SK-N-SH (cell line): ENCODE measurements around the gene MAPK13. TPM values are rescaled to one million over a fixed set of nuclear protein-coding genes. Genes with fewer than 3 reads are reported as not detected.

Source experiments
- CTCF ChIA-PET: fragments of 300-600, 350-600 bp; formaldehyde crosslinking; extraction: SDS; loops from one replicate; lab custom pipeline; 2021; lab: Yijun Ruan, JAX
- POLR2A ChIA-PET: fragments of 350-600 bp; sonication (Branson Sonifier 250); formaldehyde crosslinking; extraction: SDS; loops from one replicate; lab custom pipeline; 2020; ENCODE audit warnings: antibody characterized with exemption, inconsistent platforms; lab: Yijun Ruan, JAX
- DNase-seq: peaks from one replicate; pipeline ENCODE4 v3.0.0; 2012
- H2AFZ ChIP-seq: fragments of 200-600 bp; sonication (generic); 2 replicates; pipeline ENCODE4 v1.8.1; 2016; ENCODE audit warnings: antibody characterized with exemption, mild to moderate bottlenecking, low read depth
- H3F3A ChIP-seq: fragments of 200-600 bp; sonication (generic); replicated peaks from 2 replicates; pipeline ENCODE3; 2016; ENCODE audit warnings: antibody characterized with exemption, mild to moderate bottlenecking; ENCODE audit not compliant: insufficient read depth
- H3K27ac ChIP-seq, 2 experiments: fragments of 200-500 bp in 1 of 2; fragments of 200-600 bp in 1 of 2; sonication (Bioruptor generic) in 1 of 2; sonication (generic), shearing (Covaris generic) in 1 of 2; 2 replicates each; pipeline versions ENCODE4 v1.5.1 to v1.6.1; 2014 to 2016; ENCODE audit warnings: low read depth in 2 of 2, inconsistent platforms in 1 of 2, low read length in 1 of 2, mild to moderate bottlenecking in 1 of 2, mixed read lengths in 1 of 2
- H3K27me3 ChIP-seq: fragments of 200-600 bp; sonication (generic), shearing (Covaris generic); 2 replicates; pipeline ENCODE4 v1.6.1; 2016; ENCODE audit warnings: mixed run types; ENCODE audit not compliant: insufficient read depth
- H3K36me3 ChIP-seq, 2 experiments: fragments of 200-500 bp in 1 of 2; fragments of 200-600 bp in 1 of 2; sonication (Bioruptor generic) in 1 of 2; sonication (generic) in 1 of 2; replicated peaks in 1 of 2; 2 replicates each; pipeline versions ENCODE3 to v1.5.1; 2014 to 2016; ENCODE audit warnings: low read length in 1 of 2, mild to moderate bottlenecking in 1 of 2; ENCODE audit not compliant: insufficient read depth in 2 of 2, control insufficient read depth in 1 of 2
- H3K4me1 ChIP-seq, 2 experiments: fragments of 200-500 bp in 1 of 2; fragments of 200-600 bp in 1 of 2; sonication (Bioruptor generic) in 1 of 2; sonication (generic), shearing (Covaris generic) in 1 of 2; 2 replicates each; pipeline versions ENCODE4 v1.5.1 to v1.6.1; 2014 to 2016; ENCODE audit warnings: low read depth in 1 of 2, low read length in 1 of 2, mixed run types in 1 of 2; ENCODE audit not compliant: insufficient read depth in 2 of 2, control insufficient read depth in 1 of 2
- H3K4me2 ChIP-seq: fragments of 200-600 bp; sonication (generic), shearing (Covaris generic); 2 replicates; pipeline ENCODE4 v1.6.1; 2017; ENCODE audit warnings: mixed run types
- H3K4me3 ChIP-seq, 2 experiments: fragments of 200-500 bp in 1 of 2; fragments of 200-600 bp in 1 of 2; sonication (Bioruptor generic) in 1 of 2; sonication (generic), shearing (Covaris generic) in 1 of 2; 2 replicates each; pipeline versions ENCODE4 v1.5.1 to v1.8.1; 2014 to 2016; ENCODE audit warnings: low read depth in 2 of 2, inconsistent platforms in 1 of 2, low read length in 1 of 2, mild to moderate bottlenecking in 1 of 2, mixed read lengths in 1 of 2, moderate library complexity in 1 of 2
- H3K79me2 ChIP-seq: fragments of 200-600 bp; sonication (generic); 2 replicates; pipeline ENCODE4 v1.8.1; 2017; ENCODE audit warnings: mild to moderate bottlenecking; ENCODE audit not compliant: insufficient read depth
- H3K9ac ChIP-seq: fragments of 200-600 bp; sonication (generic); 2 replicates; pipeline ENCODE4 v1.6.1; 2017; ENCODE audit warnings: mixed run types
- H3K9me2 ChIP-seq: fragments of 200-600 bp; sonication (generic); 2 replicates; pipeline ENCODE4 v1.6.1; 2017; ENCODE audit warnings: mixed run types
- H3K9me3 ChIP-seq: fragments of 200-600 bp; sonication (generic); 2 replicates; pipeline ENCODE4 v1.6.1; 2017; ENCODE audit warnings: mixed run types, mild to moderate bottlenecking, moderate library complexity
- H4K20me1 ChIP-seq: fragments of 200-600 bp; sonication (generic); 2 replicates; pipeline ENCODE4 v1.6.1; 2017; ENCODE audit warnings: mild to moderate bottlenecking, mixed run types; ENCODE audit not compliant: insufficient read depth
- EP300 ChIP-seq, 2 experiments: IDR thresholded peaks; 2 replicates each; pipeline versions ENCODE4 v1.4.0 to v1.6.1; 2012; ENCODE audit warnings: borderline replicate concordance in 1 of 2, low read depth in 1 of 2, low read length in 1 of 2
- FOSL2 ChIP-seq: IDR thresholded peaks from 2 replicates; pipeline ENCODE4 v1.4.0; 2012; ENCODE audit warnings: low read depth, mild to moderate bottlenecking, moderate library complexity, borderline replicate concordance
- GATA2 ChIP-seq: sonication (generic); formaldehyde crosslinking; IDR thresholded peaks from 2 replicates; pipeline ENCODE4 v1.5.0; 2020; ENCODE audit warnings: mild to moderate bottlenecking, missing genetic modification reagents
- MXI1 ChIP-seq: IDR thresholded peaks from 2 replicates; pipeline ENCODE4 v1.6.1; 2012; ENCODE audit warnings: mild to moderate bottlenecking, low read depth, low read length, improper control_type of control experiment
- NFIC ChIP-seq: IDR thresholded peaks from 2 replicates; pipeline ENCODE4 v1.4.0; 2012; ENCODE audit warnings: borderline replicate concordance
- POLR2AphosphoS5 ChIP-seq: IDR thresholded peaks from 2 replicates; pipeline ENCODE4 v1.6.1; 2012; ENCODE audit warnings: low read depth, low read length
- RAD21 ChIP-seq: IDR thresholded peaks from 2 replicates; pipeline ENCODE4 v1.6.1; 2012; ENCODE audit warnings: mild to moderate bottlenecking, low read length
- RFX5 ChIP-seq: IDR thresholded peaks from 2 replicates; pipeline ENCODE4 v1.6.1; 2012; ENCODE audit warnings: mild to moderate bottlenecking, improper control_type of control experiment, low read length
- RXRA ChIP-seq: IDR thresholded peaks from 2 replicates; pipeline ENCODE4 v1.4.0; 2012; ENCODE audit warnings: low read depth, mild to moderate bottlenecking, borderline replicate concordance
- TAF1 ChIP-seq: IDR thresholded peaks from 2 replicates; pipeline ENCODE4 v1.6.1; 2012; ENCODE audit warnings: low read depth, mild to moderate bottlenecking, low read length, moderate library complexity, borderline replicate concordance
- TEAD4 ChIP-seq: IDR thresholded peaks from 2 replicates; pipeline ENCODE4 v1.4.0; 2012; ENCODE audit warnings: mild to moderate bottlenecking, borderline replicate concordance; ENCODE audit not compliant: insufficient read depth
- USF1 ChIP-seq: IDR thresholded peaks from 2 replicates; pipeline ENCODE4 v1.4.0; 2012; ENCODE audit warnings: low read depth, borderline replicate concordance
- WGBS: methylation state at CpG from one replicate; pipeline ENCODE4 v1.1.6; 2017; ENCODE audit warnings: low lambda C conversion rate; 5-methylcytosine and 5-hydroxymethylcytosine counted together
- polyA plus RNA-seq, 3 experiments: library from polyadenylated mRNA; depleted of rRNA; stranded (reverse); fragments of >200 nt; gene quantifications; 2 replicates each; pipeline ENCODE4 v1.2.3, GENCODE V29; 2012
- TF ChIP-seq, protein P1 (sequence below): fragments of 150-350 bp; IDR thresholded peaks from 2 replicates; pipeline ENCODE4 v1.6.1; 2016; ENCODE audit warnings: mild to moderate bottlenecking, low read depth, low read length
- TF ChIP-seq, protein P2 (sequence below): fragments of 200-600 bp; sonication (generic); IDR thresholded peaks from 2 replicates; pipeline ENCODE4 v1.6.1; 2017; ENCODE audit warnings: antibody characterized with exemption, mild to moderate bottlenecking, moderate library complexity
- TF ChIP-seq, protein P3 (sequence below): IDR thresholded peaks from 2 replicates; pipeline ENCODE4 v1.6.1; 2012; ENCODE audit warnings: mild to moderate bottlenecking, low read depth, low read length, moderate library complexity

The MAPK13 gene
- polyA plus RNA-seq, 1 of the 3 experiments (the other 2 are of a cell fraction): 2.3 TPM

DNA sequence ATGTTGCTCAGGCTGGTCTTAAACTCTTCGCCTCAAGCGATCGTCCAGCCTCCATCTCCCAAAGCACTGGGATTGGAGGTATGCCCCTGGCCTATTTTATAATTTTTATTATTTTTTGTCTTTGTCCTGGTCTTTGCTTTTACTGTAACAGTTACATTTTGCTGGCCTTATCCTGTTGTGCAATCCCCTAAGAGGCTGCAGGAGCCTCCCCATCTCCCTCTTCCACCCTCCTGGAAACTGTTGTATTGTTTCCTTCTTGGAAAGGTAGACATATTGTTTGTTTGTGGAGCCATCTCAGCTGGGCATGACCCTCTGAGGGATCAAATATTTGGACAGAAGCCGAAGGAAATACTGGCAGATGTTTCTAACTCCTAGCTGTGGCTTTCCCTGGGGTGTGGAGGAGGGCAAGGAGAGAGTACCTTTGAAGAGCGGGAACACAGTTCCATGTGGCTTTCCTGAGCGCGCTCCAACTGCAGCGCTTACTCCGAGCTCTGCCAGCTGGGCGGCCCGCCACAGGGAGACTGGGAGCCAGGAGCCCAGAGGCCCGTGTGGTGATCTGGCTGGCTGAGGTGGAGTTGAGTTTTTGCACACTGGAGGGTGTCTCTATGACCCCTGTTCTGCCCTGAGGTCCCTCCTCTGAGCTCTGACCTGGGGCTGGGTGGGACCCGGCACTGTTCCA, 4.9 kb downstream of the MAPK13 start:
- Histone ChIP-seq H3K4me2 (no peak overlapping the region), H4K20me1 (no peaks in the 10 kb centered on the region), H3K36me3 (no peaks in the 10 kb centered on the region), H3K27me3 (no peaks in the 10 kb centered on the region), H2AFZ (no peak overlapping the region), H3K4me3 (no peak overlapping the region), H3K9me2 (no peaks in the 10 kb centered on the region), H3K79me2 (no peaks in the 10 kb centered on the region), H3K9ac (no peak overlapping the region), H3K9me3 (no peaks in the 10 kb centered on the region), H3F3A (no peaks in the 10 kb centered on the region), H3K4me1 (peaks cover 17 to 63% of the 10 kb centered on the region in 2 experiments), H3K27ac (no peak overlapping the region)
- no peak for DNase-seq
- POLR2A ChIA-PET: interaction anchor here (0.7 kb wide), 1 partner anchor 14 kb away, joined by 4 read pairs; no protein-coding TSS in a partner anchor
- 92% methylated on average over 11 of the region's 13 CpGs for WGBS
- no peak for TF ChIP-seq TAF1
- TF ChIP-seq TEAD4: no peak
- TF ChIP-seq RFX5: no peak
- TF ChIP-seq EP300 (IDR thresholded peaks at IDR 0.05; ENCODE audit: borderline replicate concordance in 1 of 2, low read depth in 1 of 2, low read length in 1 of 2): no peak
- TF ChIP-seq, protein P1, sequence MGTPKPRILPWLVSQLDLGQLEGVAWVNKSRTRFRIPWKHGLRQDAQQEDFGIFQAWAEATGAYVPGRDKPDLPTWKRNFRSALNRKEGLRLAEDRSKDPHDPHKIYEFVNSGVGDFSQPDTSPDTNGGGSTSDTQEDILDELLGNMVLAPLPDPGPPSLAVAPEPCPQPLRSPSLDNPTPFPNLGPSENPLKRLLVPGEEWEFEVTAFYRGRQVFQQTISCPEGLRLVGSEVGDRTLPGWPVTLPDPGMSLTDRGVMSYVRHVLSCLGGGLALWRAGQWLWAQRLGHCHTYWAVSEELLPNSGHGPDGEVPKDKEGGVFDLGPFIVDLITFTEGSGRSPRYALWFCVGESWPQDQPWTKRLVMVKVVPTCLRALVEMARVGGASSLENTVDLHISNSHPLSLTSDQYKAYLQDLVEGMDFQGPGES: no peak
- no peak for TF ChIP-seq GATA2 (CRISPR knock-in tag)
- TF ChIP-seq POLR2AphosphoS5: no peak
- no peak for TF ChIP-seq RAD21
- TF ChIP-seq, protein P2, sequence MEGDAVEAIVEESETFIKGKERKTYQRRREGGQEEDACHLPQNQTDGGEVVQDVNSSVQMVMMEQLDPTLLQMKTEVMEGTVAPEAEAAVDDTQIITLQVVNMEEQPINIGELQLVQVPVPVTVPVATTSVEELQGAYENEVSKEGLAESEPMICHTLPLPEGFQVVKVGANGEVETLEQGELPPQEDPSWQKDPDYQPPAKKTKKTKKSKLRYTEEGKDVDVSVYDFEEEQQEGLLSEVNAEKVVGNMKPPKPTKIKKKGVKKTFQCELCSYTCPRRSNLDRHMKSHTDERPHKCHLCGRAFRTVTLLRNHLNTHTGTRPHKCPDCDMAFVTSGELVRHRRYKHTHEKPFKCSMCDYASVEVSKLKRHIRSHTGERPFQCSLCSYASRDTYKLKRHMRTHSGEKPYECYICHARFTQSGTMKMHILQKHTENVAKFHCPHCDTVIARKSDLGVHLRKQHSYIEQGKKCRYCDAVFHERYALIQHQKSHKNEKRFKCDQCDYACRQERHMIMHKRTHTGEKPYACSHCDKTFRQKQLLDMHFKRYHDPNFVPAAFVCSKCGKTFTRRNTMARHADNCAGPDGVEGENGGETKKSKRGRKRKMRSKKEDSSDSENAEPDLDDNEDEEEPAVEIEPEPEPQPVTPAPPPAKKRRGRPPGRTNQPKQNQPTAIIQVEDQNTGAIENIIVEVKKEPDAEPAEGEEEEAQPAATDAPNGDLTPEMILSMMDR: no peak
- no peak for TF ChIP-seq USF1
- TF ChIP-seq FOSL2: no peak
- TF ChIP-seq MXI1: no peak
- no peak for TF ChIP-seq NFIC
- TF ChIP-seq RXRA: no peak
- TF ChIP-seq, protein P3, sequence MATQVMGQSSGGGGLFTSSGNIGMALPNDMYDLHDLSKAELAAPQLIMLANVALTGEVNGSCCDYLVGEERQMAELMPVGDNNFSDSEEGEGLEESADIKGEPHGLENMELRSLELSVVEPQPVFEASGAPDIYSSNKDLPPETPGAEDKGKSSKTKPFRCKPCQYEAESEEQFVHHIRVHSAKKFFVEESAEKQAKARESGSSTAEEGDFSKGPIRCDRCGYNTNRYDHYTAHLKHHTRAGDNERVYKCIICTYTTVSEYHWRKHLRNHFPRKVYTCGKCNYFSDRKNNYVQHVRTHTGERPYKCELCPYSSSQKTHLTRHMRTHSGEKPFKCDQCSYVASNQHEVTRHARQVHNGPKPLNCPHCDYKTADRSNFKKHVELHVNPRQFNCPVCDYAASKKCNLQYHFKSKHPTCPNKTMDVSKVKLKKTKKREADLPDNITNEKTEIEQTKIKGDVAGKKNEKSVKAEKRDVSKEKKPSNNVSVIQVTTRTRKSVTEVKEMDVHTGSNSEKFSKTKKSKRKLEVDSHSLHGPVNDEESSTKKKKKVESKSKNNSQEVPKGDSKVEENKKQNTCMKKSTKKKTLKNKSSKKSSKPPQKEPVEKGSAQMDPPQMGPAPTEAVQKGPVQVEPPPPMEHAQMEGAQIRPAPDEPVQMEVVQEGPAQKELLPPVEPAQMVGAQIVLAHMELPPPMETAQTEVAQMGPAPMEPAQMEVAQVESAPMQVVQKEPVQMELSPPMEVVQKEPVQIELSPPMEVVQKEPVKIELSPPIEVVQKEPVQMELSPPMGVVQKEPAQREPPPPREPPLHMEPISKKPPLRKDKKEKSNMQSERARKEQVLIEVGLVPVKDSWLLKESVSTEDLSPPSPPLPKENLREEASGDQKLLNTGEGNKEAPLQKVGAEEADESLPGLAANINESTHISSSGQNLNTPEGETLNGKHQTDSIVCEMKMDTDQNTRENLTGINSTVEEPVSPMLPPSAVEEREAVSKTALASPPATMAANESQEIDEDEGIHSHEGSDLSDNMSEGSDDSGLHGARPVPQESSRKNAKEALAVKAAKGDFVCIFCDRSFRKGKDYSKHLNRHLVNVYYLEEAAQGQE: no peak
- CTCF ChIA-PET: no interaction called here
